Effector memory CD4-positive, alpha-beta T cell (primary cell): ENCODE results near the gene ACOT12.
"Not testable (repeated sequence)": the region's sequence is repeated elsewhere in the genome, so short reads cannot be mapped to it uniquely, and the experiment has no call there.

Source experiments
- DNase-seq, 3 donors: peaks; one replicate each; pipeline ENCODE4 v3.0.0-alpha.2; 2020
- H3K27ac ChIP-seq: 2 replicates; pipeline ENCODE4 v1.7.0; 2013; ENCODE audit warnings: mild to moderate bottlenecking, low read length, moderate library complexity; ENCODE audit not compliant: insufficient read depth, poor library complexity, severe bottlenecking
- H3K27me3 ChIP-seq: replicated peaks from 2 replicates; pipeline ENCODE4 v1.7.0; 2013; ENCODE audit warnings: mild to moderate bottlenecking, low read length; ENCODE audit not compliant: insufficient read depth, control insufficient read depth, poor library complexity, severe bottlenecking
- H3K36me3 ChIP-seq: 2 replicates; pipeline ENCODE4 v1.7.0; 2013; ENCODE audit warnings: mild to moderate bottlenecking, low read length, moderate library complexity; ENCODE audit not compliant: control insufficient read depth, insufficient read depth
- H3K4me1 ChIP-seq: 2 replicates; pipeline ENCODE4 v1.7.0; 2013; ENCODE audit warnings: low read length, mild to moderate bottlenecking; ENCODE audit not compliant: control insufficient read depth, insufficient read depth, poor library complexity, severe bottlenecking
- H3K4me3 ChIP-seq: 2 replicates; pipeline ENCODE4 v1.7.0; 2013; ENCODE audit warnings: low read length, low read depth, mild to moderate bottlenecking; ENCODE audit not compliant: insufficient read depth, poor library complexity, severe bottlenecking
- H3K9me3 ChIP-seq: 2 replicates; pipeline ENCODE4 v1.7.0; 2013; ENCODE audit warnings: mild to moderate bottlenecking, low read length, moderate library complexity; ENCODE audit not compliant: control insufficient read depth

Gene ACOT12

GRCh38 chr5:81422671-81423070 is 28.7 kb upstream of the ACOT12 start:
- H3K27ac ChIP-seq = no peak overlapping the region
- DNase-seq = no peak

GRCh38 chr5:81420039-81420667 is 26.2 kb upstream of the ACOT12 start:
- H3K36me3 ChIP-seq = no peaks in the 10 kb centered on the region
- no peak overlapping the region for H3K4me3 ChIP-seq
- H3K4me1 ChIP-seq = no peaks in the 10 kb centered on the region
- no peaks in the 10 kb centered on the region for H3K27me3 ChIP-seq
- no peak overlapping the region for H3K27ac ChIP-seq
- no peak for DNase-seq
- no peaks in the 10 kb centered on the region for H3K9me3 ChIP-seq

More at GRCh38 chr5:81422671-81423070, 28.7 kb upstream of the ACOT12 start:
- Histone ChIP-seq H3K27me3 (no peaks in the 10 kb centered on the region), H3K9me3 (no peaks in the 10 kb centered on the region), H3K36me3 (no peaks in the 10 kb centered on the region), H3K4me1 (no peaks in the 10 kb centered on the region), H3K4me3 (no peak overlapping the region)

DNA sequence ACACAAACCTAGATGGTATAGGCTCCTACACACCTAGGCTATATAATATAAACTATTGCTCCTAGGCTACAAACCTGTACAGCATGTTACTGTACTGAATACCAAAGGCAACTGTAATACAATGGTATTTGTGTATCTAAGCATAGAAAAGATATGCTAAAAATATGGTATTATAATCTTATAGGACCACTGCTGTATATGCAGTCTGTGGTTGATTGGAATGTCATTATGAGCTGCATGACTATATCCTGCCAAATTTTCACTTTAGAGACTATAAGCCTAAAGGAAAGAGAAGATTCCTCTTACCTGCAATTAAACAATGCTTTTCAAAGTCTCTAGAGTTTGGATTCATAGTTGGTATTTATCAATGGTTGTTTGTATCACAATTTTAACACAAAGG is 24.7 kb upstream of the ACOT12 start:
- Histone ChIP-seq H3K9me3 (no peaks in the 10 kb centered on the region), H3K4me3 (no peak overlapping the region), H3K36me3 (no peaks in the 10 kb centered on the region), H3K27ac (no peak overlapping the region), H3K4me1 (no peaks in the 10 kb centered on the region), H3K27me3 (no peaks in the 10 kb centered on the region)
- DNase-seq = no peak

DNA sequence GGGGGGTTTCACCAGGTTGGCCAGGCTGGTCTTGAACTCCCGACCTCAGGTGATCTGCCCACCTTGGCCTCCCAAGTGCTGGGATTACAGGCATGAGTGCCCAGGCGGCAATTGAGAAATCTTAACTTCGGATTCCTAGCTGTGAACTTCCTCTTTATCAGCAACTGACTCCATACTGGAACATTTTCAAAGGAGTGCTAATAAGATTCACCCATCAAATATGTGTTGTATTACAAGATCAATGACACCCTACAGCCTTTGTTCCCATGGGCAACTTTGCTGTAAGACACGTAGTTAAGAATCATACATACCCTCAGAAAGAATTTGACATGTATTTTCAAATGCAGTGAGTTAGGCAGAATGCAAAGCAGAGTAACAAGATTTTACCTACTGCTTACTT is 23.1 kb upstream of the ACOT12 start:
- no peaks in the 10 kb centered on the region for H3K36me3 ChIP-seq
- no peak overlapping the region for H3K27ac ChIP-seq
- DNase-seq = no peak
- H3K4me1 ChIP-seq = no peaks in the 10 kb centered on the region
- H3K4me3 ChIP-seq = no peak overlapping the region
- no peaks in the 10 kb centered on the region for H3K9me3 ChIP-seq
- no peaks in the 10 kb centered on the region for H3K27me3 ChIP-seq

DNA sequence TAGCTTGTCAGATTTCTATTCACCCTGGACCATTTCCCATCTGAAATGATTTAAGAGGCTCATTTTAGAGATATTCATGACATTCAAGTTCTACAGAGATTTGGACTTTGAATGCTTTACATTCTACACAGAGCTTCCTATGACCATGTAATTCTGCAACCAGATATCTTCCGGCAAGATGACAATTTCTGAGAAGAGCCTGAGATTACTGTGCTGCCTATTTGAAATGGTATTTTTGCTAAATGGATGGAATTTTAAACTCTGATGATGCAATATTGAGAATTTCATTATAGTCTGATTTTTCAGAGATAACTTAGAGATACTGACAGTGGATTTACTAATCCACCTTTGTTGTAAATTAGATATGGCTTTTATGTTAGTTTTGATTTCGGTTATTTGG is 16.0 kb upstream of the ACOT12 start:
- H3K9me3 ChIP-seq = no peaks in the 10 kb centered on the region
- H3K4me3 ChIP-seq = no peak overlapping the region
- DNase-seq = no peak
- H3K36me3 ChIP-seq = no peaks in the 10 kb centered on the region
- no peaks in the 10 kb centered on the region for H3K27me3 ChIP-seq
- H3K27ac ChIP-seq = no peak overlapping the region
- H3K4me1 ChIP-seq = no peaks in the 10 kb centered on the region

GRCh38 chr5:81409361-81409760 is 15.4 kb upstream of the ACOT12 start:
- Histone ChIP-seq H3K4me1 (no peaks in the 10 kb centered on the region), H3K27me3 (no peaks in the 10 kb centered on the region), H3K27ac (no peak overlapping the region)

GRCh38 chr5:81408496-81408895 is 14.6 kb upstream of the ACOT12 start:
- no peak overlapping the region for H3K27ac ChIP-seq
- no peak for DNase-seq

More at GRCh38 chr5:81409361-81409760, 15.4 kb upstream of the ACOT12 start:
- no peaks in the 10 kb centered on the region for H3K36me3 ChIP-seq
- no peaks in the 10 kb centered on the region for H3K9me3 ChIP-seq
- no peak overlapping the region for H3K4me3 ChIP-seq
- no peak for DNase-seq

GRCh38 chr5:81407811-81408210 is 13.9 kb upstream of the ACOT12 start:
- not testable (repeated sequence) for H3K4me1 ChIP-seq, H3K36me3 ChIP-seq, H3K4me3 ChIP-seq, H3K27ac ChIP-seq, DNase-seq, H3K27me3 ChIP-seq, H3K9me3 ChIP-seq

More at GRCh38 chr5:81408496-81408895, 14.6 kb upstream of the ACOT12 start:
- no peaks in the 10 kb centered on the region for H3K36me3 ChIP-seq
- no peaks in the 10 kb centered on the region for H3K9me3 ChIP-seq
- no peak overlapping the region for H3K4me3 ChIP-seq
- no peaks in the 10 kb centered on the region for H3K4me1 ChIP-seq
- no peaks in the 10 kb centered on the region for H3K27me3 ChIP-seq

- Histone ChIP-seq H3K4me1 (no peaks in the 10 kb centered on the region), H3K9me3 (no peaks in the 10 kb centered on the region), H3K27me3 (peaks cover 4% of the 10 kb centered on the region), H3K36me3 (no peaks in the 10 kb centered on the region), H3K4me3 (no peak overlapping the region), H3K27ac (no peak overlapping the region)
- no peak for DNase-seq
Measured at GRCh38 chr5:81405126-81405891, 11.4 kb upstream of the ACOT12 start.

DNA sequence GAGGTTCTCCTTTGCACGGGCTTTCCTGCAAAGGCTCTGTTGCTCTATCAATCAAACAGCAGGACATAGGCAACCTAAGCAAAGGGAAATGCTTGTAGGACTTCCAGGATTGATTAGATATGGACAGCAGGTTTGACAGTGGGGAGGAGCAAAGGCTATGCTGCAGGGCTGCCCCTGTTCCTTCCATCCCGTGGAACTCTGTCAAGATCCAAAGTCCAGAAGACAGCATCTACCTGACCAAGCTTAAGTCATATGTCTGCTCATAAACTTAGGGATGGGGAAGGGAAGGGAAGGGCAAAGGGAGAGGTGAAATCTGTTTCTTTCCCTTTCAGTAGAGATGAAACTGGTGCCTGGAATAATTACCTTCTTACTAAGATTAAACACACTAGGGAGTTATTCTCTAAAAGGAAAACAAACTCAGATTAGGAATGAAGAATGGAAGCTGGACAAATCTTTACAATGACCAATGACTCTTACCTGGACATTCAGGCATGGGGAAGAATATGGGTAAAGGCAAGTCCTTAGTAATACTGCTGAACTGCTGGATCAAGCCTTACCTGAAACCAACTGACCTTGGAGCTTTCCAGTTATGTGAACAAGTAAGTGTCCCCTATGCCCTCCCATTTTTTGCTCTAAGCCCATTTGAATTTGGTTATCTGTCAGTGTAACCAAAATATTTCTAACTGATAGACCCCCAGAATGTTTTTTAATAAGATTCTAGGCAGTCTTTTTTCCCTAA is 8.4 kb upstream of the ACOT12 start:
- H3K36me3 ChIP-seq = no peaks in the 10 kb centered on the region
- H3K27me3 ChIP-seq = peaks cover 4% of the 10 kb centered on the region
- H3K9me3 ChIP-seq = no peaks in the 10 kb centered on the region
- no peaks in the 10 kb centered on the region for H3K4me1 ChIP-seq
- H3K27ac ChIP-seq = no peak overlapping the region
- no peak for DNase-seq
- H3K4me3 ChIP-seq = no peak overlapping the region
